IMR-90 (cell line): ENCODE results near the gene ADGRD1. TPM values are rescaled to one million over a fixed set of nuclear protein-coding genes. Genes with fewer than 3 reads are reported as not detected.

Source experiments
- ATAC-seq: fragments of 200-7000 bp; cut with Tn5 transposase; 2 replicates; pipeline ENCODE4 v1.9.1; 2020; ENCODE audit warnings: low read depth, mild to moderate bottlenecking, moderate library complexity
- BruUV-seq: library from RNA; stranded (reverse); fragments of 400-500 nt; replicated peaks from 2 replicates; lab custom pipeline; 2021; lab: Mats Ljungman, UMichigan
- CTCF ChIA-PET: fragments of 300-600 bp; formaldehyde crosslinking; extraction: SDS; loops from one replicate; lab custom pipeline; 2021; ENCODE audit warnings: antibody characterized with exemption; lab: Yijun Ruan, JAX
- POLR2A ChIA-PET: fragments of 300-600 bp; sonication (Branson Sonifier 250); formaldehyde crosslinking; loops from one replicate; lab custom pipeline; 2022; ENCODE audit warnings: antibody characterized with exemption; ENCODE audit not compliant: unreplicated experiment; lab: Charles Lee
- DNase-seq: peaks from one replicate; pipeline ENCODE4 v3.0.0; 2013
- H2AFZ ChIP-seq: replicated peaks from 2 replicates; pipeline ENCODE3; 2013; ENCODE audit warnings: low read length, mild to moderate bottlenecking; ENCODE audit not compliant: poor library complexity
- H2AK5ac ChIP-seq: 2 replicates; pipeline ENCODE4 v1.6.1; 2013; ENCODE audit warnings: low read depth, low read length, inconsistent platforms
- H2AK9ac ChIP-seq: replicated peaks from 2 replicates; pipeline ENCODE3; 2013; ENCODE audit warnings: mild to moderate bottlenecking, low read depth, low read length, moderate library complexity; ENCODE audit not compliant: poor library complexity
- H2BK120ac ChIP-seq: 2 replicates; pipeline ENCODE4 v1.6.1; 2013; ENCODE audit warnings: low read depth, low read length, inconsistent platforms
- H2BK15ac ChIP-seq: 3 replicates; pipeline ENCODE4 v1.6.1; 2013; ENCODE audit warnings: low read depth, low read length, inconsistent platforms
- H2BK20ac ChIP-seq: 2 replicates; pipeline ENCODE4 v1.6.1; 2013; ENCODE audit warnings: low read depth, mild to moderate bottlenecking, inconsistent platforms, low read length, moderate library complexity
- H2BK5ac ChIP-seq: 2 replicates; pipeline ENCODE4 v1.6.1; 2013; ENCODE audit warnings: mild to moderate bottlenecking, low read depth, low read length, inconsistent platforms; ENCODE audit not compliant: poor library complexity, severe bottlenecking
- H3K14ac ChIP-seq: replicated peaks from 2 replicates; pipeline ENCODE4 v1.6.1; 2013; ENCODE audit warnings: low read depth, low read length, inconsistent platforms
- H3K18ac ChIP-seq: 2 replicates; pipeline ENCODE4 v1.6.1; 2013; ENCODE audit warnings: low read depth, low read length, control low read depth
- H3K23ac ChIP-seq: 2 replicates; pipeline ENCODE4 v1.6.1; 2013; ENCODE audit warnings: low read depth, low read length, inconsistent platforms
- H3K27ac ChIP-seq: 2 replicates; pipeline ENCODE4 v1.5.1; 2013; ENCODE audit warnings: mild to moderate bottlenecking, control low read depth, low read length; ENCODE audit not compliant: insufficient read depth
- H3K27me3 ChIP-seq: 2 replicates; pipeline ENCODE4 v1.6.1; 2013; ENCODE audit warnings: low read length; ENCODE audit not compliant: control insufficient read depth, insufficient read depth
- H3K36me3 ChIP-seq: 2 replicates; pipeline ENCODE4 v1.6.1; 2013; ENCODE audit warnings: low read length, mixed read lengths; ENCODE audit not compliant: control insufficient read depth, insufficient read depth
- H3K4ac ChIP-seq: 2 replicates; pipeline ENCODE4 v1.6.1; 2013; ENCODE audit warnings: low read depth, low read length, inconsistent platforms
- H3K4me1 ChIP-seq: 2 replicates; pipeline ENCODE4 v1.6.1; 2013; ENCODE audit warnings: low read length, mixed read lengths; ENCODE audit not compliant: control insufficient read depth, insufficient read depth
- H3K4me2 ChIP-seq: 2 replicates; pipeline ENCODE4 v1.6.1; 2013; ENCODE audit warnings: low read depth, mild to moderate bottlenecking, control low read depth, low read length, moderate library complexity
- H3K4me3 ChIP-seq: 2 replicates; pipeline ENCODE4 v1.5.1; 2013; ENCODE audit warnings: low read depth, mild to moderate bottlenecking, control low read depth, low read length, moderate library complexity; ENCODE audit not compliant: insufficient read depth
- H3K56ac ChIP-seq: 2 replicates; pipeline ENCODE4 v1.6.1; 2013; ENCODE audit warnings: low read length, inconsistent platforms; ENCODE audit not compliant: insufficient read depth; ENCODE audit errors: extremely low read depth
- H3K79me1 ChIP-seq, 2 experiments: 2 replicates each; pipeline ENCODE4 v1.6.1; 2013; ENCODE audit warnings: low read length in 2 of 2, inconsistent platforms in 1 of 2, low read depth in 1 of 2
- H3K9ac ChIP-seq: 2 replicates; pipeline ENCODE4 v1.6.1; 2013; ENCODE audit warnings: low read depth, low read length, control low read depth
- H3K9me1 ChIP-seq: 2 replicates; pipeline ENCODE4 v1.6.1; 2013; ENCODE audit warnings: low read length, inconsistent platforms; ENCODE audit not compliant: insufficient read depth
- H3K9me3 ChIP-seq: 2 replicates; pipeline ENCODE4 v1.6.1; 2013; ENCODE audit warnings: low read length; ENCODE audit not compliant: control insufficient read depth, insufficient read depth
- H4K20me1 ChIP-seq: 2 replicates; pipeline ENCODE4 v1.6.1; 2013; ENCODE audit warnings: low read length, inconsistent platforms; ENCODE audit not compliant: insufficient read depth
- H4K5ac ChIP-seq: 2 replicates; pipeline ENCODE4 v1.6.1; 2013; ENCODE audit warnings: mild to moderate bottlenecking, low read depth, low read length, control low read depth
- H4K8ac ChIP-seq, 2 experiments: 2 replicates each; pipeline ENCODE4 v1.6.1; 2013; ENCODE audit warnings: low read depth in 2 of 2, low read length in 2 of 2, control low read depth in 1 of 2, inconsistent platforms in 1 of 2
- H4K91ac ChIP-seq: 2 replicates; pipeline ENCODE4 v1.6.1; 2013; ENCODE audit warnings: low read depth, low read length, inconsistent platforms; ENCODE audit not compliant: insufficient read depth
- BHLHE40 ChIP-seq: fragments of 150-350 bp; IDR thresholded peaks from 2 replicates; pipeline ENCODE4 v1.6.1; 2016; ENCODE audit warnings: mild to moderate bottlenecking, low read depth, low read length
- CHD1 ChIP-seq: IDR thresholded peaks from 2 replicates; pipeline ENCODE4 v1.6.1; 2012; ENCODE audit warnings: low read depth, low read length, improper control_type of control experiment
- CTCF ChIP-seq: conservative IDR thresholded peaks from 2 replicates; pipeline ENCODE4 v1.5.1; 2012; ENCODE audit warnings: mild to moderate bottlenecking, low read depth, low read length, improper control_type of control experiment
- FOS ChIP-seq: fragments of 150-350 bp; IDR thresholded peaks from 2 replicates; pipeline ENCODE4 v1.6.1; 2016; ENCODE audit warnings: low read depth, low read length
- MAFK ChIP-seq: IDR thresholded peaks from 2 replicates; pipeline ENCODE4 v1.6.1; 2012; ENCODE audit warnings: low read depth, low read length, improper control_type of control experiment
- MAZ ChIP-seq: IDR thresholded peaks from 2 replicates; pipeline ENCODE4 v1.6.1; 2012; ENCODE audit warnings: low read depth, mild to moderate bottlenecking, low read length, improper control_type of control experiment, moderate library complexity, borderline replicate concordance
- MXI1 ChIP-seq: IDR thresholded peaks from 2 replicates; pipeline ENCODE4 v1.6.1; 2012; ENCODE audit warnings: low read depth, mild to moderate bottlenecking, low read length, moderate library complexity, borderline replicate concordance
- NFE2L2 ChIP-seq: fragments of 150-350 bp; IDR thresholded peaks from 2 replicates; pipeline ENCODE4 v1.6.1; 2016; ENCODE audit warnings: low read depth, mild to moderate bottlenecking, low read length
- POLR2A ChIP-seq: IDR thresholded peaks from 2 replicates; pipeline ENCODE4 v1.6.1; 2012; ENCODE audit warnings: mild to moderate bottlenecking, low read depth, low read length
- RAD21 ChIP-seq: IDR thresholded peaks from 2 replicates; pipeline ENCODE4 v1.6.1; 2012; ENCODE audit warnings: low read length, improper control_type of control experiment
- RCOR1 ChIP-seq: IDR thresholded peaks from 2 replicates; pipeline ENCODE4 v1.6.1; 2012; ENCODE audit warnings: mild to moderate bottlenecking, low read length, improper control_type of control experiment; ENCODE audit not compliant: insufficient replicate concordance
- RFX5 ChIP-seq: IDR thresholded peaks from 2 replicates; pipeline ENCODE4 v1.8.0; 2012; ENCODE audit warnings: low read depth, mild to moderate bottlenecking, low read length, moderate library complexity
- WGBS, 2 experiments: methylation state at CpG; one replicate each; pipeline versions ENCODE4 v1.1.5 to v1.1.7; 2013; ENCODE audit warnings: missing lambda C conversion rate in 2 of 2; ENCODE audit not compliant: insufficient read length in 1 of 2; ENCODE audit errors: extremely low coverage in 2 of 2; 5-methylcytosine and 5-hydroxymethylcytosine counted together
- dilution Hi-C: fragments of 300-500 bp; cut with HindIII; formaldehyde crosslinking; loops from one replicate; pipeline ENCODE4 v1.14.3; 2018; ENCODE audit warnings: low sequenced_read_pairs; ENCODE audit not compliant: unreplicated experiment
- in situ Hi-C: fragments of 300-500 bp; cut with MboI; formaldehyde crosslinking; loops from 3 replicates; pipeline ENCODE4 v1.14.3; 2019; ENCODE audit warnings: low sequenced_read_pairs, inconsistent platforms, mixed read lengths
- intact Hi-C: fragments of 100-400 bp; cut with micrococcal nuclease; formaldehyde crosslinking; loops from 2 replicates; pipeline ENCODE4 v1.10.0; 2022
- polyA plus RNA-seq, 3 experiments: library from polyadenylated mRNA; depleted of rRNA; stranded (reverse); fragments of >200 nt; gene quantifications; 2 replicates each; pipeline ENCODE4 v1.2.3, GENCODE V29; 2012; ENCODE audit warnings: low replicate concordance in 1 of 3
- total RNA-seq: library from RNA; depleted of rRNA; stranded (reverse); fragments of >200 nt; gene quantifications from 2 replicates; pipeline ENCODE4 v1.2.3, GENCODE V29; 2012

ADGRD1 gene
- total and polyA plus RNA-seq, 2 of the 4 experiments (the other 2 are of a cell fraction): not detected

GRCh38 chr12:131131808-131132117, 178.1 kb downstream of the ADGRD1 start:
- WGBS, 2 experiments: 60% methylated on average over 2 of the region's 10 CpGs; no CpG with 5 or more reads in 1 of the 2 experiments

More at GRCh38 chr12:131131808-131132117, 178.1 kb downstream of the ADGRD1 start:
- Histone ChIP-seq H3K9ac (no peak overlapping the region), H3K9me3 (peaks cover 43% of the 10 kb centered on the region), H2AK5ac (no peak overlapping the region), H3K56ac (no peak overlapping the region), H4K8ac (no peak overlapping the region), H3K4ac (no peak overlapping the region), H3K4me3 (no peak overlapping the region), H3K14ac (no peak overlapping the region), H2AK9ac (no peak overlapping the region), H2BK20ac (no peak overlapping the region), H4K91ac (no peak overlapping the region), H3K36me3 (no peaks in the 10 kb centered on the region), H3K4me2 (no peak overlapping the region), H2BK120ac (no peak overlapping the region), H2BK15ac (no peak overlapping the region), H3K9me1 (no peaks in the 10 kb centered on the region), H3K27me3 (no peaks in the 10 kb centered on the region), H2BK5ac (no peak overlapping the region), H4K20me1 (no peaks in the 10 kb centered on the region), H3K79me1 (no peaks in the 10 kb centered on the region), H3K4me1 (no peaks in the 10 kb centered on the region), H3K23ac (no peak overlapping the region), H4K5ac (no peak overlapping the region), H3K27ac (no peak overlapping the region), H2AFZ (no peak overlapping the region), H3K18ac (no peak overlapping the region)
- ATAC-seq: no peak
- DNase-seq: no peak
- dilution Hi-C loops (no loop called here), in situ Hi-C loops (no loop called here), intact Hi-C loops (loop anchor here (1.0 kb wide), 1 partner anchor 27 kb away; no protein-coding TSS in a partner anchor)
- POLR2A ChIA-PET: no interaction called here
- CTCF ChIA-PET: interaction anchor here (0.5 kb wide), 1 partner anchor 328 kb away, joined by 3 read pairs; no protein-coding TSS in a partner anchor
- TF ChIP-seq RFX5 (no peak), CTCF (no peak), MAZ (no peak), NFE2L2 (no peak), FOS (no peak), RCOR1 (no peak), BHLHE40 (no peak), POLR2A (no peak), CHD1 (no peak), MAFK (no peak), MXI1 (no peak), RAD21 (no peak)
- BruUV-seq: no TSS peak
